Ishikawa (cell line): ENCODE data around the gene MGMT.

Source experiments
- CEBPB ChIP-seq: IDR thresholded peaks from 2 replicates; pipeline ENCODE4 v1.6.1; 2012
- CREB1 ChIP-seq: IDR thresholded peaks from 2 replicates; pipeline ENCODE4 v1.6.1; 2012; ENCODE audit warnings: low read depth
- EGR1 ChIP-seq: IDR thresholded peaks from 2 replicates; pipeline ENCODE4 v1.6.1; 2012
- EP300 ChIP-seq: IDR thresholded peaks from 2 replicates; pipeline ENCODE4 v1.6.1; 2012; ENCODE audit warnings: borderline replicate concordance
- FOXM1 ChIP-seq: IDR thresholded peaks from 2 replicates; pipeline ENCODE4 v1.6.1; 2012; ENCODE audit warnings: low read depth, borderline replicate concordance
- NFIC ChIP-seq: IDR thresholded peaks from 2 replicates; pipeline ENCODE4 v1.6.1; 2012
- RAD21 ChIP-seq: IDR thresholded peaks from 2 replicates; pipeline ENCODE4 v1.6.1; 2012; ENCODE audit warnings: low read depth
- TAF1 ChIP-seq: IDR thresholded peaks from 2 replicates; pipeline ENCODE4 v1.6.1; 2012; ENCODE audit warnings: low read depth, mild to moderate bottlenecking
- TCF12 ChIP-seq: IDR thresholded peaks from 2 replicates; pipeline ENCODE4 v1.6.1; 2012; ENCODE audit warnings: low read depth
- TEAD4 ChIP-seq: IDR thresholded peaks from 2 replicates; pipeline ENCODE4 v1.6.1; 2012
- YY1 ChIP-seq: IDR thresholded peaks from 2 replicates; pipeline ENCODE4 v1.6.1; 2012; ENCODE audit warnings: low read depth
- ZBTB7A ChIP-seq: IDR thresholded peaks from 2 replicates; pipeline ENCODE4 v1.6.1; 2012; ENCODE audit warnings: low read depth
- TF ChIP-seq, protein P1 (sequence below): IDR thresholded peaks from 2 replicates; pipeline ENCODE4 v1.6.1; 2012
- TF ChIP-seq, protein P2 (sequence below): IDR thresholded peaks from 2 replicates; pipeline ENCODE4 v1.6.1; 2012; ENCODE audit warnings: low read depth, mild to moderate bottlenecking
- TF ChIP-seq, protein P3 (sequence below): IDR thresholded peaks from 2 replicates; pipeline ENCODE4 v1.6.1; 2012

The MGMT gene

DNA sequence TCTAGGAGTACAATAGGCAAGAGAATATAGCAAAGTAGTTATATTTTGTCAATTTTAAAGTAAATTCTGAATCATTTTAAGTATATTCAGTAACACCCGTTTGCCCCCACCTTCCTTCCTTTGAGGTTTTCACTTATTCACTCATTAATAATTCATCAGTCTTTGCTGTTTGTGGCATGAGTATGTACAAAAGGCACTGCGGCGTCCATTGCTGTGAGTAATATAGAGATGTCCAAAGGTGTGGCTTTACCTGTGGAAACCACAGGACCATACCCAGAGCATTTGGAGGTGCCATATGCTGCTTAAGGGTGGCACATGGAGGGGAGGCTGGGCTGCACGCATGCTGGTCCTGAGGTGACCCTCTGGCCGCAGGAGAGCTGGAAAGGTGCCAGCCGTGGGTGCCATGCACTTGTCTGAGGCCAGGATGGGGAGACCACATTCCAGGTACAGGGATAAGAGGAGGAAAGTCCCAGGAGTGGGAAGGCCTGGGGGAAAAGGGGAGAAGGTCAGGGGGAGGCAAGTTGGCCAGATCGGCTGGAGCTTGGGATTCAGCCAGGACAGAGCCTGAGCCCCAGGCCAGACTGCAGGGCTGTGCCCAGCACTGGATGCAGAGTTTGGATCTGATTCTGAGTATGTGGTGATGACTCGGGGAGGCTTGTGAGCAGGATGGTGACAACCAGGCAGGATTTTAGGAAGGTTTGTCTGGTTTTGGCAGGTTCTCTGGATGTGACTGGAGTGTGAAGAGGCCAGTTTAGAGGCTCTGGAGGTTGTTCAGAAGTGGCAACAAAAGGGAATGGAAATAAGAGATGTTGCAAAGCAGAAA, 223.4 kb downstream of the MGMT start:
- TF ChIP-seq RAD21 (no peak), NFIC (no peak), TEAD4 (no peak), EP300 (no peak), EGR1 (no peak), ZBTB7A (no peak), TAF1 (no peak), CEBPB (no peak), CREB1 (no peak), TCF12 (no peak), FOXM1 (no peak), YY1 (no peak)
- TF ChIP-seq, protein P1, sequence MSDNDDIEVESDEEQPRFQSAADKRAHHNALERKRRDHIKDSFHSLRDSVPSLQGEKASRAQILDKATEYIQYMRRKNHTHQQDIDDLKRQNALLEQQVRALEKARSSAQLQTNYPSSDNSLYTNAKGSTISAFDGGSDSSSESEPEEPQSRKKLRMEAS: no peak
- TF ChIP-seq, protein P2, sequence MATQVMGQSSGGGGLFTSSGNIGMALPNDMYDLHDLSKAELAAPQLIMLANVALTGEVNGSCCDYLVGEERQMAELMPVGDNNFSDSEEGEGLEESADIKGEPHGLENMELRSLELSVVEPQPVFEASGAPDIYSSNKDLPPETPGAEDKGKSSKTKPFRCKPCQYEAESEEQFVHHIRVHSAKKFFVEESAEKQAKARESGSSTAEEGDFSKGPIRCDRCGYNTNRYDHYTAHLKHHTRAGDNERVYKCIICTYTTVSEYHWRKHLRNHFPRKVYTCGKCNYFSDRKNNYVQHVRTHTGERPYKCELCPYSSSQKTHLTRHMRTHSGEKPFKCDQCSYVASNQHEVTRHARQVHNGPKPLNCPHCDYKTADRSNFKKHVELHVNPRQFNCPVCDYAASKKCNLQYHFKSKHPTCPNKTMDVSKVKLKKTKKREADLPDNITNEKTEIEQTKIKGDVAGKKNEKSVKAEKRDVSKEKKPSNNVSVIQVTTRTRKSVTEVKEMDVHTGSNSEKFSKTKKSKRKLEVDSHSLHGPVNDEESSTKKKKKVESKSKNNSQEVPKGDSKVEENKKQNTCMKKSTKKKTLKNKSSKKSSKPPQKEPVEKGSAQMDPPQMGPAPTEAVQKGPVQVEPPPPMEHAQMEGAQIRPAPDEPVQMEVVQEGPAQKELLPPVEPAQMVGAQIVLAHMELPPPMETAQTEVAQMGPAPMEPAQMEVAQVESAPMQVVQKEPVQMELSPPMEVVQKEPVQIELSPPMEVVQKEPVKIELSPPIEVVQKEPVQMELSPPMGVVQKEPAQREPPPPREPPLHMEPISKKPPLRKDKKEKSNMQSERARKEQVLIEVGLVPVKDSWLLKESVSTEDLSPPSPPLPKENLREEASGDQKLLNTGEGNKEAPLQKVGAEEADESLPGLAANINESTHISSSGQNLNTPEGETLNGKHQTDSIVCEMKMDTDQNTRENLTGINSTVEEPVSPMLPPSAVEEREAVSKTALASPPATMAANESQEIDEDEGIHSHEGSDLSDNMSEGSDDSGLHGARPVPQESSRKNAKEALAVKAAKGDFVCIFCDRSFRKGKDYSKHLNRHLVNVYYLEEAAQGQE: no peak
- TF ChIP-seq, protein P3, sequence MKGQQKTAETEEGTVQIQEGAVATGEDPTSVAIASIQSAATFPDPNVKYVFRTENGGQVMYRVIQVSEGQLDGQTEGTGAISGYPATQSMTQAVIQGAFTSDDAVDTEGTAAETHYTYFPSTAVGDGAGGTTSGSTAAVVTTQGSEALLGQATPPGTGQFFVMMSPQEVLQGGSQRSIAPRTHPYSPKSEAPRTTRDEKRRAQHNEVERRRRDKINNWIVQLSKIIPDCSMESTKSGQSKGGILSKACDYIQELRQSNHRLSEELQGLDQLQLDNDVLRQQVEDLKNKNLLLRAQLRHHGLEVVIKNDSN: no peak

DNA sequence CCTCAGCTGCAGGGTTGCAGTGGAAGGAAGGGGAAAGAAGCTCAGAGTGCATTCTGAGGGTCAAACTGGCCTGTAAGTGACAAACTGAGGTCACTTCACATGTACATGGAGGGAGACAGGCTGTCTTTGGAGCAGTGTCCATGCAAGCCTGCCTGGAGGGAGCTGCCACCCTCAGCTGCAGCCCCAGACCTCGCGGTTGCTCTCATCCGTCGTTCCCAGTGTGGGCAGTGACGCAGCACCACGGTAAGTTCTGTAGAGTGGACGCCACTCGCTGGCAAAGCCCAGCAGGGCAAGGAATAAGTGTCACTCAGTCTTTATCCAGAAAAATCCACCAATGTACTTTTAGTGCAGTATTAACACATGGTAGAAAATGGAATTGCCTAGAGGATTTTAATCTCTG, 225.7 kb downstream of the MGMT start:
- TF ChIP-seq RAD21 (no peak), CEBPB (no peak)
- TF ChIP-seq, protein P3: no peak
- TF ChIP-seq, protein P2: no peak

DNA sequence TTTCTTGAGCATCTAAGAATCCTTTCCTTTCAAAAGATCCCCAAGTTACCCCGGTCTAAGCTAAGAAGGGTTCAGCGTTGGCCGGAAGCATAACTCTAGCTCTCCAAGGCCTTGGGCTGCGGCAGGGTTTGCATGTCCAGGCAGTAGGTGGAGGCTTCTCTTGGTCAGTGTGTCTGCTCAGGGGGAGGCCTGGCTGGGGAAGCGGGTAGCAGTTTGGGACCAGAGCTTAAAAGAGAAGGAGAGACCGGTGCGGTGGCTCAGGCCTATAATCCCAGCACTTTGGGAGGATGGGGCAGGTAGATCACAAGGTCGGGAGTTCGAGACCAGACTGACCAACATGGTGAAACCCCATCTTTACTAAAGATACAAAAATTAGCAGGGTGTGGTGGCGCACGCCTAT, 226.3 kb downstream of the MGMT start:
- TF ChIP-seq ZBTB7A: no peak
- TF ChIP-seq CREB1: no peak
- TF ChIP-seq FOXM1: no peak
- no peak for TF ChIP-seq YY1
- TF ChIP-seq, protein P2: no peak
- TF ChIP-seq RAD21: no peak
- no peak for TF ChIP-seq EGR1
- no peak for TF ChIP-seq TCF12
- no peak for TF ChIP-seq TAF1
- TF ChIP-seq, protein P3: no peak
- no peak for TF ChIP-seq NFIC
- TF ChIP-seq, protein P1: no peak
- no peak for TF ChIP-seq EP300
- TF ChIP-seq TEAD4: no peak
- TF ChIP-seq CEBPB: no peak

DNA sequence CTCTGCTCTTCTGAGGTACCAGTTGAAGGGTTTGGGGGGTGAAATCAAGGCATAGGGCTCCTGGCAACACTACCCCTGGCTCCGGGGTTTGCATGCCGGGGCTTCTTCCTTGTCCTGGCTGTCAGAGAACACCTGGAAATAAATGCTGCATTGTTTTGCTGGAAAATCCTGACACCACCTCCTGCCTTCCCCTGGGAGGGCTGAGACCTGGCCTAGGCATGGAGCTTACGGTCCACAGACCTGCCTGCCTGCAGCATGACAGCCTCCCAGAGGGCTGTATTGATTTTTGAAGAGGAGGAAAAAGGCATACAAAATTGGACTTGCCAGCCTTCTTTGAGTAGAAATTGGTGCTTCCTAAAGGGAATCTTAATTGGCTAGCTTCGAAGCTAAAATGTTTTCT, 227.1 kb downstream of the MGMT start:
- TF ChIP-seq YY1 (no peak), TEAD4 (no peak), TCF12 (no peak)
- TF ChIP-seq, protein P1: no peak
